ENCODE results near the gene MIS18A.

The MIS18A gene

DNA sequence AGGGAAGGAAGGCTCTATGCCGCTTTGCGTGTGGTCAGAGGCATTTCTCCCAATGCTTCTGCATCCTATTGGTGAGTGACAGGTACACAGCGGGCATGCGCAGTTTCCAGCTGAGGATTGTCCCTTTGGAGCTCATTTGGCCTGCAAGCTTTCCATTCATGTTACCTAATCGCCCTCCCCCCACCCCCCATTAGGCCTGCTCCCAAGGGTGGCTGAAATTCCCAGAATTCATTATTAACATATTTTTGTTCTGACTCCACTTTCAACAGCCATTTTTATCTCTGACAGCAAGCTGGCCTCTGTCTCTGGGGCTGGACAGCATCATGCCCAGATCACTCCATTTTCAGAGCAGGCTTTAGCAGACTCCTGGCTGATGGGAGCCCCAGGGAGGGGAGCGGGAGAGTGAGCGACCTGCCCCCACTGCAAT lies 25.6 kb downstream of the MIS18A start:
- DNase-seq (ENCODE audit: low spot score): no peak

DNA sequence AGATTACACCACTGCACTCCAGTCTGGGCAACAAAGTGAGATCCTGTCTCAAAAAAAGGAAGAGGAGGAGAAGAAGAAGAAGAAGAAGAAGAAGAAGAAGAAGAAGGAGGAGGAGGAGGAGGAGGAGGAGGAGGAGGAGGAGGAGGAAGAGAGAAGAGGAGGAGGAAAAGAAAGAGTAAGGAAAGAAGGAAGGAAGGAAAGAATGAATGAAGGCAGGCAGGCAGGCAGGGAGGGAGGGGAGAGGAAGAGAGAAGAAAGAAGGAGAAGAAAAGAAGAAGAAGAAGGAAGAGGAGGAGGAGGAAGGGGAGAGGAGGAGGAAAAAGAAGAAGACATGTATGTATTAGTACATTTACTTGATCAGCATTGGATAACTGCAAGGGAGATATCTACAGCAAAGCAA lies 26.7 kb downstream of the MIS18A start:
- no peak for DNase-seq (ENCODE audit: low spot score)

DNA sequence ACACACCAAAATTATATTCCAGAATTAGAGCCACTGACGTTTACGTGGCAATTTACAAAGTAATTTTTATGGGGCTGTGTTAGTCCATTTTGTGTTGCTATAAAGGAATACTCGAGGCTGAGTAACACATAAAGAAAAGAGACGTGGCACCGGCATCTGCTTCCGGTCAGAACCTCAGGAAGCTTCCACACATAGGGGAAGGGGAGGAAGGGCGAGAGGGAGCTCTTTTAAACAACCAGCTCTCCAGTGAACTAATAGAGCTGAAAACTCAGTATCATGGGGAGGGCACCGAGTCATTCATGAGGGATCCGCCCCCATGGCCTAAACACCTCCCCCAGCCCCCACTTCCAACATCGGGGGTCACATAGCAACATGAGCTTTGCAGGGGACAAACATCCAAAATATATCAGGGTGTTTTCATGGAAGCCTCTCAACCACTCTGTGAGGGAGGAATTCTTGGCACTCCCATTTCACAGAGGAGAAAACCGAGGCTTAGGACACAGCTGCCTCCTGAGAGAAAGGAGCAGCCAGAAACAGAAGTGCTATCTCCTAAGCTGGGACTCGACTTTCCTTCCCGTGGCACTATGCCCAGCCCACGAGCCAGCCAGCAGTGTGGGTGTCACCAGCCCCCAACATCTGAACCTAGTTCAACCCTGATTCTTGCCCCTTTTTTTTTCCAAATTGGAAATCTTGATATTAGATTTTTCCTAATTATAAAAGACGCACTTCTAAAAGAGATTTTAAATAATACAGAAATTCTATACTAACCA lies 29.2 kb downstream of the MIS18A start:
- no peak for DNase-seq (ENCODE audit: low spot score)

DNA sequence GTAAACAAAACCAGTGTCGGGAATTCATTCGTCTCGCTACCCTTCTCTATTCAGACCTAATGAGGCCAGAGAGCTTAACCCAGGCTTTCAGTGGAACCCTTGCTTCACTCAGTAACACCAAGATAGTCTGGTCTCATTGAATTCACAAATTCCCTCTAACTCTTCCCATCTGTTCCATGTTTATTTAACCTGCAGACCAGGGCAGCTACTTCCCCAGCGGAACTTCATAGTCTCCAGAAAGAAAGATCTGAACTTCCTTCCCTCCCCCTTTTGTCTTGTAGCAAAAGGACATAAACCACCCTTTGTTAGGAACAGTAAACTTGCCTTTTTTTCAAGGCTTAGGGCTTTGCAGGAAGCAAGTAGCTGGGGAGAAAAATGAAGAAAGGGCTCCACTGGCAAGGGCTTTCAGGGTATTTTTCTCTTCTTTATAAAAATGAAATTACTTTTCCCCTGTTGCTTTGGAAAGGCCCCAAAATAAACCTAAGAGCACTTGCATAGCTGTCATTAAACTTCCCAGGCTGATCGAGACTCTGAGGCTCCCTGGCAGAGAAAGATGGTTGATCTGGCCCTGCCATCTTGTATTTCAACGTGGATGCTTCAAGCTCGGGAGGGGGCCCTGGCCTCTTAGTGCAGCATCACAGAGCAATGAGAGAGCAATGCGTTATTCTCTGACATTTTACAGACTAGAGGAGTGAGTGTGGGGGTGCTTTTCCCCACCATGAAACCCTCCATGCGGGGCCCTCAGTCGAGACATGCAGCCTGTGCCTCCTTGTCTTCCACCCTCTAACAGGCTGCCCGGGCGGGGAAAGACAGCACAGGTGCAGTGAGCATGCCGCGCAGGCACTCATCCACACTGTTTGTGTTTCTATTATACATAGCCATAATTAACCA lies 30.0 kb downstream of the MIS18A start:
- DNase-seq (ENCODE audit: low spot score): no peak

DNA sequence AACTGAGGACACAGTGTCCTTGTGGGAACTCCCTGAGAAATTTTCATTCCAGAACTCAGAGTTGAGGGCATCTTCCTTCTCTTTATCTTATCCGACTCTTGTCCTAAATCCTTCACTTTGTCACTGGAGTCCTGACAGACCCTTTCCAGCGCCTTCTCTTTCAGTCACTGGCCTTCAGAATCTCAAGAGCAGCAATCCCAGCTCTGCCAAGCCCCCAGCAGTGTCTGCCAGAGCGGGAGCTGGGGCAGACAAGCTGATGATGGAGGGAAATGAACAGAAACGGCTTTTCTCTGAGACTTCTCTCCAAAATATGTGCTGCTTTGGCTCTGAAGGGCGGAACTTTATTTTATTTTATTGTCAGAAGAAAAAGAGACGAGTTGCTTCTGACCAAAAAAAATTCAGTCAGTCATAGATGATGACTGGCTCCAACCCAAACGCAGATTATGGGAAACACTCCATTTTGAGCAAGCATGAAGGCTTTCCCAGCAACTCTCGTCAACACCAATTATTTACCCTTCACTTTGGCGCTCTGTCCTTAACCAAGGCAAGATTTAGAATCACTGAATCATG lies 32.2 kb downstream of the MIS18A start:
- DNase-seq (ENCODE audit: low spot score): no peak

DNA sequence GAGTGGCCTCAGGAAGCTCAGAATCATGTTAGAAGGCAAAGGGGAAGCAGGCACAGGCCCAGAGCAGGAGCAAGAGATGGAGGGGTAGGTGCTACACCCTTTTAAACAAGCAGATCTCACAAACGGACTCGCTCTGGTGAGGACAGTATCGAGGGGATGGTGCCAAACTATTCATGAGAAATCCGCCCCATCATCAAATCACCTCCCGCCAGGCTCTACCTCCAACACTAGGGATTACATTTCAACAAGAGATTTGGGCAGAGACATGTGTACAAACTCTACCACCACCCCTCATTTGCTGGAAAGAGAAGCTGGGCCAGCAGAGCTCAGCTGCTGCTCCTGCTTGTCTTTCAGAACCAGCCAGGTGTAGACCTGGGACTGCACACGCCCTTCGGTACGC lies 32.9 kb downstream of the MIS18A start:
- DNase-seq (ENCODE audit: low spot score): no peak

DNA sequence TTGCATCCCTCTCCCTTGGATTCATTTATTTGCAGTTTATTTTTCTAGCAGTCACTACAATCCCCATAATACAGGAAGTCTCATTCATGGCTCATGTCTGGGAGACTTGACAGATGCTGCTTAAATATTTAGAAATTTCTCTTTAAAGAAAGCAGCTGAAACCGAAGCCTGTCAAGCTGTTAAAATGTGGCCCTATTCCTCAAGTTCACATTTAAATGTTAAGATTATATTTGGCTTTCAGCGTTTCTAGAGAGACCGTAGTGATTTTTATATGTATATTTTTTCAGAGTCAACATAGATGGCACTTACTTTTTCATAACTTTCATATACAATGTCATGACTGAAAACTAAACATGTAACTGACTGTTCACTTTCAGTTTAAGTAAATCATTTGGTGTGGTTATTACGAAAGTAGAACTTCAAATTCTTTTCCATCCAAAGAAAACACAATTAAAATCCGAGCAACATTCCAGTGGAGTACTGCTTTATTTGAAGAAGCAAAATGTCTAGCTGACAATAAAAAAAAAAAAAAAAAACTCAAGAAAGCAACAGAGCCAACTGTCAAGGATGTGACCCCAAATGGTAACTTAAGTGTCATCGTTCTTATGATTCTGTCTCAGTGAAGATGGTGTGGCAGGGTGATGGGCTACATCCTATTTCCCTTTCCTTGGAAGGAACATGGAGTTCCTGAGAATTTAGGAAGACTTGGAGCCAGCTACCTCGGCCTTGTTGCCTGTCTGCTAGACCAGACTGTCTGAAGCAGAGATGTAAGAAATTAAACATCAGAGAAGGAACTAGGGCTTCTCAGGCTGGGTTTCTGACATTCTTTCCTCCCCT lies 37.8 kb downstream of the MIS18A start:
- DNase-seq (ENCODE audit: low spot score): no peak

DNA sequence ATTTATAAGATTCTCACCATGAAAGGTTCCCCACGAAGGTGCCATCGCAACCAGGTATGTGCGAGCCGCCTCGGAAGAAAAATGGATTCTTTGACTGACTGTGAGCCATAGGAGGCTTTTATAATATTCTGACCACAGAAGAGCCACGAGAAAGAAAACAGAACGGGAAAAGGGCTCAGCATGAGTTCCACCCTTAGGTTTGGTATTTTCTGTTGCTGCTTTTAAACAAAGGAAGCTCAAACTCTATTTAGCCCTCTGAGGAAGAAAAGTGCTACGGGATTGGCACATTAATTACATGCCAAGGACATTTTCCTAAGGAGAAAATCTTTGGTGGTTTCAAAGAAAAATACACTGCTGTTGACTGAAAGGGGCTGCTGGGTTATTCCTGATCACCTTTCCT lies 39.3 kb downstream of the MIS18A start:
- DNase-seq (ENCODE audit: low spot score): no peak

DNA sequence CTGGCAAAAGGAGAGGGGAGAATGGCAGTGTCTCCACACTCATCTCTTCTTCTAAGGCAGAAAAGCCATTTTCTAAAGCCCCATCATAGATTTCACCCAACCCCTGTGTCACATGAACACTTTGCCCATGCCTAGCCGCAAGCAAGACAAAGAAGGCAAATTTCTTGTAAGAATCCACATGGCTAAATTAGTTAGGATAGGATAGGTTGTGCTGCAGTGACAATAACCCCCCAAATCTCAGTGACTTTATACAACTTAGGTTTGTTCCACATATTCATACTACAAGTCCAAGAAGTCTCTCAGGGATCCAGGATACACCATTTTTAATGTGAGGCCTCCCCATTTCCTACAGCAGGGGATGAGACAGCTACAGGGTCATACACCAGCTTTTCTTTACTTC lies 40.8 kb downstream of the MIS18A start:
- no peak for DNase-seq (ENCODE audit: low spot score)

DNA sequence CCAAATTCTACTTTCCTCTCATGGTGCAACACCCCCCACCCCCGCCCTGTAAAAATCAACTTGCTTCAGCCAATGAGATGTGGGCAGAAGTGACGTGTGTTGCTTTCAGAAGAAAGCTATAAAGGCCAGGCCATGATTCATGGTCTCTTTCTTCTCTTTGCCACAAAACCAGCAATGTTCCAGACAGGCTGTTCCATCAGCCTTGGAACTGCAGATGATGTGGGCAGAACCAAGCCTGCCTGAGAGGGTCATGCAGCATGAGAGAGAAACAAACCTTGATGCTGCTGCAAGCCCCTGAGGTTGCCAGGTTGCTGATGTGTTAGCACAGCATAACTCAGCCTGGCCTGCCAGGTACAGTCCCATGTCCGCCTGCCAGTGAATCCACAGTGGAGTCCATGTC lies 41.8 kb downstream of the MIS18A start:
- no peak for DNase-seq (ENCODE audit: low spot score)

DNA sequence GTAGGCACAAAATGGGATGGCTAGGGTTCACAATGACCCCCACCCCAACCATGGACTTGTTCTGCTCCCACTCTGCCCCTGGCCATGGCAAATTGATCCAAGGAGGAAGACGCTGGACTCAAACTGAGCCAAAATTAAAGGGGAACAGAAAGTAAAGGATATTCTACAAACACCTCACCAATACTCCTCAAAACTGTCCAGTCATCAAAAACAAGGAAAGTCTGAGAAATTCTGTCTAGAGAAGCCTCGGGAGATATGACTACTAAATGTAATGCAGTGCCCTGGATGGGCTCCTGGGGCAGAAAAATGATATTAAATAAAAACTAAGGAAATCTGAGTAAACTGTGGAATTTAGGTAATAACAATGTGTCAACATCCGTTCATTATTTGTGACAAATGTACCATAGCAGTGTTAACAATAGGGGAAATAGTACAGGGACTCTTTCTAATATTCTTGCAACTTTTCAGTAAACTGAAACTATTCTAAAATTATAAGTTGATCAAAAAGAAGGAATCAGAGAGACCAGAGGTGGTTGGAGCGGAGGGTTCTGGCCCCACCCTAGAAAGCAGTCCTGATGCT lies 45.0 kb downstream of the MIS18A start:
- no peak for DNase-seq (ENCODE audit: low spot score)

DNA sequence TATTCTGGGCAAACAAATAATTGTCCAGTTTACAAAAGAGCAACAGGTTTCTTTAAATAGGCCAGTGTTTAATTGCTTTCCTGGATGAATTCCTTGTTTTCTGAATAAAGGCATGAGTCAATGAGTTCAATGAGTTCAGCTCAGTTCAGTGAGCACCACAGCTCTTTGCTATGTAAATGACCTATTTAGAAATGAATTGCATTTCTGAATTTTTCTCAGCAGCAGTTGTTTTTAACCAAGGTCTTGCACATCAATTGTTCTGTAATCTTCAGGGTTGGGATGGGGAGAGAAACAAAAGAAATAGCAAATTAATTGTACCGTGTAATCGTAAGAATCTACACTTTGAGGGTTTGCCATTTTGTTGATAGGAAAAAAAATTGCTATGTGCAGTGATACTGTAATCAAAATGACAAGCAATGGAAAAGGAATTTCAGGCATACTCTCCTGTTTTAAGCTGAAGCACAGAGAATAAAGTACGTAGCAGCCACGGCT lies 45.7 kb downstream of the MIS18A start:
- no peak for DNase-seq (ENCODE audit: low spot score)

DNA sequence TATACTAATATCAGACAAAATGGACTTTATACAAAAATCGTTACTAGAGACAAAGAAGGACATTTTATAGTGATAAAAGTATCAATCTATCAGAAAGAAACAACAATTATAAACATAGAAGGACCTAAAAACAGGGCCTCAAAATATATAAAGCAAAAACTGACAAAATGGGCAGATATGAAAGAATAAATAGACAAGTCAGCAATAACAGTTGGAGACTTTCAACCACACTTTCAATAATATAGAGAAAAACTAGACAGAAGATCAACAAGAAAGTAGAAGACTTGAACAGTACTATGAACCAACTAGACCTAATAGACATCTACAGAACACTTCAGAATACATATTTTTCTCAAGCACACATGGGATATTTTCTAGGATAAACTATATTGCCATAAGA lies 52.4 kb downstream of the MIS18A start:
- no peak for DNase-seq (ENCODE audit: low spot score)

Data from LoVo (cell line).